NCI-H774 (cell line): ENCODE data around the gene SPATA13.
A peak's percentile ranks its signal among the peaks of the same experiment; 100 is the strongest.
"Not testable (repeated sequence)": the region's sequence is repeated elsewhere in the genome, so short reads cannot be mapped to it uniquely, and the experiment has no call there.

Source experiments
- DNase-seq: peaks from one replicate; lab custom pipeline; 2025; lab: John Stamatoyannopoulos, UW

The SPATA13 gene

GRCh38 chr13:24280720-24281119, 120.2 kb downstream of the SPATA13 start:
- no peak for DNase-seq

DNA sequence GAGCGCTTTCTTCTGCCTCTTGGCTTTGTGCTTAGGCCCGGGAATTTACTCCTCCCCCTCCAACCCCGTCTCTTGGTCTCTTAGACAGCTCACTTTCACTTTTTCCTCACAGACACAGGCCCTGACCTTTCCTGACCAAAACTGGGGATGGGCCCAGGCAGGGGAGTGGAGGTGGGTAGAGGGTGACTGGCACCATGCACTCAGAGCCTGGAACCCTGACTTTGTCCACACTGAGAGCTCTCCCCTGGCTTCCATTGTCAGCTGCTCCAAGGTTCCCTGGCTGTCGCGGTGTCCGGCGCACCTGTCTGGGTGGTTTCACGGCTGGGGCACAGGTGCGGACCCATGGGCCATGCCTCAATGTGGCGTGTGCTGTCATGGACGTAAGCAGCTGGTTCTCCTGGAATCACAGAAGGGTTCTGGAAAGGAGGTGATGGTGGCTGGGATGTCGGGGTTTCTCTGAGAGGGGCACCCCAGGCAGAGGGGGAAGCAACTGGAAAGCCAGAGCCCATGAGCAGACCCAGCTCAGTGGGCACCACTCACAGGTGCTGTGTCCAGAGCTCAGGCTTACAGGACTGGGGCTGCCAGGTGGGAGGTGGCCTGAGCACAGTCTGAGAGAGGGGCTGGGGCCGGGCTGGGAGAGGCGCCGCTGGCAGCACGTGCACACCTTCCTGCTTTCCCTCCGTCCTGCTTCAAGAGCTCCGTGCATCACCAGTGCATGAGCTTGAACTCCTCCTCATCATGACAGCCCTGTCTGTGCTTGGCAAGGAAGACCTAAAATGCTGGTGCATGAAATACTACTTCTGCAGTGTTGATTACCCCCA, 120.9 kb downstream of the SPATA13 start:
- DNase-seq = no peak

- DNase-seq = no peak
Measured at GRCh38 chr13:24282256-24282655, 121.7 kb downstream of the SPATA13 start.

GRCh38 chr13:24284889-24285565, 124.5 kb downstream of the SPATA13 start:
- DNase-seq = no peak

GRCh38 chr13:24286624-24287023, 126.1 kb downstream of the SPATA13 start:
- DNase-seq = no peak

DNA sequence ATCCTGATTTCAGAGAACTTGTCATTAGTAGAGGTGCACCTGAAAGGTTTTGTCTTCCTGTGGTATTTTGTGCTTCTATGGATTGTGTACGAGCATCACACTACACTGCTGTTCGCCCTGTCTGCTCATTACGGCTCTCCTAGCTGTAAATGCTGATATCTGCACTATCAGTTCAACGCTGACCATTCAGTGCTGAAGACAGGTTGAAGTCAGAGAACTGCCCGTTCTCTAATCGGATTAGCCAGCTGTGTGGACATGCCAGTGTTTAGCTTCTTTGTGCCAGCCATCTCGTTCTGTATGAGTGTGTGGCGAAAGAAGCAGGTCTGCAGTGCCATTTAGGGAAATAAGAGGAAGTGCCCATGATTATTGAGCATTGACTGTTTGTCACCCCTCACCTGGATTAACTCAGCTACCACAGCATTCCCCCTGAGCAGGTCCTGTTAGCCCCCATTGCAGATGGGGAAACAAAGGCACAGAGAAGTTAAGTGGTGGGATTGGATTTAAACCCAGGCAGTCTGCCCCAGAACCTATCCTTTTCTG, 127.3 kb downstream of the SPATA13 start:
- no peak for DNase-seq

- DNase-seq = no peak
Measured at GRCh38 chr13:24288870-24289269, 128.3 kb downstream of the SPATA13 start.

- no peak for DNase-seq
Measured at GRCh38 chr13:24290280-24290932, 129.9 kb downstream of the SPATA13 start.

DNA sequence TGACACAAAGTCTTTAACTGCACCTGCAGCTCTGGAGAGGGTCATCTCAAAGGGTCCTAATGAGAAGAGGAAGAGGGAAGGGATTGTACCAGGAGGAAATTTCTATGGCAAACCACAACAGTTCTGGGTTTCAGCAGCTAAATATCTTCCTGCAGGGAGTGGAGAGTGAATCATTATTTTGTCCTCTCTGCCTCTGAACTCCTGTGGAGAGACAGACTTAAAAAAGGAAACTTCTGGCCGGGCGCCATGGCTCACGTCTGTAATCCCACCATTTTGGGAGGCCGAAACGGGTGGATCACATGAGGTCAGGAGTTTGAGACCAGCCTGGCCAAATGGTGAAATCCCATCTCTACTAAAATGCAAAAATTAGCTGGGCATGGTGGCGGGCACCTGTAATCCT, 132.0 kb downstream of the SPATA13 start:
- no peak for DNase-seq

DNA sequence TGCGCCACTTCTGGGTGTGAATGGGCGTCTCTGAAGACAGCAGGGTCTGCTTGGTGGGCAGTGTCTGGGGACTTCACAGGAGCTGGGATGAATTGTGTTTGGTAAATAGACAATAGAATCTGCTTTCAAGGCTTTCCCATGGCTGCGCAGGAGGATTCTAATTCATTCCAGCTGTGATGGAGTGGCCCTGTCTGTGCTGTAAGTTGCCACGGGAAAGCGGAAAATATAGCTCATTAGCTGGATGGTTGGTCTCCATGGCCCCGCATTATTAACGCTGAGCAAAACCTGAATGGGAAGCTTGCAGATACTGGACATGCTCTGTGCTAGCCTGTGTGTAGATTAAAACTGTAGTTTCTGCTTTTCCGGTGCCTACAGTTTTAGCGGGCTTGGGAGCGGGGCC, 133.2 kb downstream of the SPATA13 start:
- DNase-seq = no peak

GRCh38 chr13:24299488-24300114, 139.1 kb downstream of the SPATA13 start:
- no peak for DNase-seq

GRCh38 chr13:24301434-24301833, 140.9 kb downstream of the SPATA13 start:
- no peak for DNase-seq

DNA sequence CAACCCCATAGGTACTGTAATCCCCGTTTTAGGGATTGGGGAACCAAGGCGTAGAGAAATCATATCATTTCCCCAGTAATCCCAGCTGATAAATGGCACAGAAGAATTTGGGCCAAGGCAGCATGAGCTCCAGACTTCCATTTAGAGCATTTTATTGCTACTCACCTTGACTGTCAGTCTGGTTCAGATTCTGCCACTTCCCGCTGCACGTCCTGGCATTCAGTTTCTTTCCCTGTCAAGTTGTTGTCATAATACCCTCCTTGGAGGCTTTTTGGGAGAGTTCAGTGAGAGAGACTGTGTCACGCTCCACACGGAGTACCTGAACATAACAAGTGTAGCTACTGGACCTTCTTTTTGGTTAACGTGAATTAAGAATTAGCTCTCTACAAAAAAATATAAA, 141.4 kb downstream of the SPATA13 start:
- DNase-seq = no peak

GRCh38 chr13:24304620-24305019, 144.1 kb downstream of the SPATA13 start:
- no peak for DNase-seq

DNA sequence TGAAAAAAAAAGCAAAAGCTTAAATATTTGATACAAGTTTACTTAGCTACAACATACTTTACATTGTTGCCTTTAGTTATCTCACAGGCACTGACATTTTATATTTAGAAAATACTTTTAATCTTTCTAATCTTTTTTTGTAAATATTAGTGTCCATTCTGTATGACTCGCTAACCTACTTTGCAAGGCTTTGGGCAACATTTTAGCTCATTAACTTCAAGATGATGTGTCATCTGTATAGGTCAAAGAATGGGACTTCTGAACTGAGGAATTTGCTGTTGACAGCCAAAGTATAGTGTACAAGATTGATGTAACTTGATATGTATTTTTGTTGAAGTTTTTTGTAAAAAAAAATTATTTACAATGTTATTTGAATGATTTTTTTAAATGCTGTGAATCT, 146.1 kb downstream of the SPATA13 start:
- DNase-seq = no peak

- DNase-seq = peak; percentile 2
Measured at GRCh38 chr13:24307211-24308067, 146.9 kb downstream of the SPATA13 start.

- no peak for DNase-seq
Measured at GRCh38 chr13:24308068-24308445, 147.5 kb downstream of the SPATA13 start.

GRCh38 chr13:24308488-24309020, 148.0 kb downstream of the SPATA13 start:
- DNase-seq = no peak

GRCh38 chr13:24309300-24309699, 148.8 kb downstream of the SPATA13 start, which contains the start of gene C1QTNF9:
TSS of gene C1QTNF9 (plus strand) at chr13:24309580. CDS start at chr13:24316004, 6,424 bp downstream.
- not testable (repeated sequence) for DNase-seq

GRCh38 chr13:24313439-24313838, 152.9 kb downstream of the SPATA13 start:
- no peak for DNase-seq

DNA sequence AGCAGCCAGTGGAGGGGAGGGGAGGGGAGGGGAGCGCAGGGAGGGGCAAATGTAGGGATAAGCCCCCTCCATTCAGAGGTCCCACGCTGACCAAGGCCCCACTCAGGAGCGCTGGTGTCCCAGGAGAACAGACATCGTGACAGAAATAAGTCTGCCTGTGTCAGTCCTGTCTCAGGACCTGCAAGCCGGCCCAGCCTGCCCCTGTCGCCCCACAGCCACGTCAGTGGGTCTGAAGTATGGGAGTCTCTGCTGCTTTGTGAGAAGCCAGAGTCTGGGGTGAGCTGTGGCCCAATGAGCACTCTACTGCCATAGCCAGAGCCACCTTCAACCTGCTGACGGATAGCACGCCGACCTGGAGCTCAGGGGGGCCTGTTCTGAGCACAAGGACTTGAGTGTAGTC, 157.3 kb downstream of the SPATA13 start:
- DNase-seq = not testable (repeated sequence)
